Measurements from ENCODE around the gene LACC1.

LACC1 gene

GRCh38 chr13:43872181-43872580 lies 7.5 kb upstream of the LACC1 start:
- Histone ChIP-seq H3K27me3 (ENCODE audit: control insufficient read depth, insufficient read depth, low read length) (no peaks in the 10 kb centered on the region), H3K9ac (ENCODE audit: low read depth, low read length) (no peak overlapping the region), H3K9me3 (replicated peaks; ENCODE audit: low read length) (no peaks in the 10 kb centered on the region), H3K4me1 (ENCODE audit: control insufficient read depth, insufficient read depth, low read length) (no peaks in the 10 kb centered on the region), H3K4me2 (ENCODE audit: low read length) (no peak overlapping the region), H3K4me3 (ENCODE audit: low read length) (no peak overlapping the region), H3K36me3 (ENCODE audit: insufficient read depth, low read length) (no peaks in the 10 kb centered on the region)

- Histone ChIP-seq H3K9me3 (replicated peaks; ENCODE audit: low read length) (no peaks in the 10 kb centered on the region), H3K27me3 (ENCODE audit: control insufficient read depth, insufficient read depth, low read length) (no peaks in the 10 kb centered on the region), H3K4me2 (ENCODE audit: low read length) (no peak overlapping the region), H3K36me3 (ENCODE audit: insufficient read depth, low read length) (no peaks in the 10 kb centered on the region), H3K4me1 (ENCODE audit: control insufficient read depth, insufficient read depth, low read length) (peaks cover 8% of the 10 kb centered on the region), H3K4me3 (ENCODE audit: low read length) (no peak overlapping the region), H3K9ac (ENCODE audit: low read depth, low read length) (peak overlapping the region; percentile 24)
Observed at GRCh38 chr13:43874504-43875092, 5.1 kb upstream of the LACC1 start.

- Histone ChIP-seq H3K4me3 (ENCODE audit: low read length) (no peak overlapping the region), H3K36me3 (ENCODE audit: insufficient read depth, low read length) (no peaks in the 10 kb centered on the region), H3K9ac (ENCODE audit: low read depth, low read length) (no peak overlapping the region), H3K9me3 (replicated peaks; ENCODE audit: low read length) (no peaks in the 10 kb centered on the region), H3K4me2 (ENCODE audit: low read length) (no peak overlapping the region), H3K27me3 (ENCODE audit: control insufficient read depth, insufficient read depth, low read length) (no peaks in the 10 kb centered on the region), H3K4me1 (ENCODE audit: control insufficient read depth, insufficient read depth, low read length) (peaks cover 18% of the 10 kb centered on the region)
Observed at GRCh38 chr13:43876366-43876765, 3.3 kb upstream of the LACC1 start.

GRCh38 chr13:43877326-43877725 lies 2.4 kb upstream of the LACC1 start:
- no peak overlapping the region for H3K4me3 ChIP-seq (ENCODE audit: low read length)
- H3K27me3 ChIP-seq (ENCODE audit: control insufficient read depth, insufficient read depth, low read length), result no peaks in the 10 kb centered on the region
- peaks cover 18% of the 10 kb centered on the region for H3K4me1 ChIP-seq (ENCODE audit: control insufficient read depth, insufficient read depth, low read length)
- no peak overlapping the region for H3K9ac ChIP-seq (ENCODE audit: low read depth, low read length)
- no peaks in the 10 kb centered on the region for H3K9me3 ChIP-seq (replicated peaks; ENCODE audit: low read length)
- H3K4me2 ChIP-seq (ENCODE audit: low read length), result no peak overlapping the region
- no peaks in the 10 kb centered on the region for H3K36me3 ChIP-seq (ENCODE audit: insufficient read depth, low read length)

- Histone ChIP-seq H3K9ac (ENCODE audit: low read depth, low read length) (no peak overlapping the region), H3K4me1 (ENCODE audit: control insufficient read depth, insufficient read depth, low read length) (peaks cover 18% of the 10 kb centered on the region), H3K27me3 (ENCODE audit: control insufficient read depth, insufficient read depth, low read length) (no peaks in the 10 kb centered on the region), H3K4me3 (ENCODE audit: low read length) (no peak overlapping the region), H3K9me3 (replicated peaks; ENCODE audit: low read length) (no peaks in the 10 kb centered on the region), H3K36me3 (ENCODE audit: insufficient read depth, low read length) (no peaks in the 10 kb centered on the region), H3K4me2 (ENCODE audit: low read length) (no peak overlapping the region)
Observed at GRCh38 chr13:43877766-43878165, 1.9 kb upstream of the LACC1 start.

GRCh38 chr13:43878892-43879754 lies 581 bp upstream of the LACC1 start, which contains the start of gene CCDC122:
Gene CCDC122 (minus strand): TSS chr13:43879740. CDS start chr13:43869376, 10,364 bp downstream.
- Histone ChIP-seq H3K4me3 (ENCODE audit: low read length) (peak within 1 kb of the TSS; percentile 85), H3K4me2 (ENCODE audit: low read length) (peak within 1 kb of the TSS; percentile 99), H3K27me3 (ENCODE audit: control insufficient read depth, insufficient read depth, low read length) (no peaks in the 10 kb centered on the region), H3K9ac (ENCODE audit: low read depth, low read length) (peak within 1 kb of the TSS; percentile 99), H3K4me1 (ENCODE audit: control insufficient read depth, insufficient read depth, low read length) (peaks cover 18% of the 10 kb centered on the region), H3K9me3 (replicated peaks; ENCODE audit: low read length) (no peaks in the 10 kb centered on the region), H3K36me3 (ENCODE audit: insufficient read depth, low read length) (no peaks in the 10 kb centered on the region)

GRCh38 chr13:43880214-43880855 lies 631 bp downstream of the LACC1 start:
- peak overlapping the region; percentile 85 for H3K4me3 ChIP-seq (ENCODE audit: low read length)
- no peaks in the 10 kb centered on the region for H3K9me3 ChIP-seq (replicated peaks; ENCODE audit: low read length)
- H3K27me3 ChIP-seq (ENCODE audit: control insufficient read depth, insufficient read depth, low read length), result no peaks in the 10 kb centered on the region
- H3K4me1 ChIP-seq (ENCODE audit: control insufficient read depth, insufficient read depth, low read length), result peaks cover 18% of the 10 kb centered on the region
- peak overlapping the region; percentile 99 for H3K9ac ChIP-seq (ENCODE audit: low read depth, low read length)
- no peaks in the 10 kb centered on the region for H3K36me3 ChIP-seq (ENCODE audit: insufficient read depth, low read length)
- peak overlapping the region; percentile 99 for H3K4me2 ChIP-seq (ENCODE audit: low read length)

- Histone ChIP-seq H3K4me2 (ENCODE audit: low read length) (no peak overlapping the region), H3K4me1 (ENCODE audit: control insufficient read depth, insufficient read depth, low read length) (peaks cover 18% of the 10 kb centered on the region), H3K27me3 (ENCODE audit: control insufficient read depth, insufficient read depth, low read length) (no peaks in the 10 kb centered on the region), H3K36me3 (ENCODE audit: insufficient read depth, low read length) (no peaks in the 10 kb centered on the region), H3K9me3 (replicated peaks; ENCODE audit: low read length) (no peaks in the 10 kb centered on the region), H3K9ac (ENCODE audit: low read depth, low read length) (no peak overlapping the region), H3K4me3 (ENCODE audit: low read length) (no peak overlapping the region)
Observed at GRCh38 chr13:43880926-43881325, 1.2 kb downstream of the LACC1 start.

GRCh38 chr13:43881580-43881979 lies 1.9 kb downstream of the LACC1 start:
- no peak overlapping the region for H3K4me3 ChIP-seq (ENCODE audit: low read length)
- no peak overlapping the region for H3K9ac ChIP-seq (ENCODE audit: low read depth, low read length)
- H3K9me3 ChIP-seq (replicated peaks; ENCODE audit: low read length), result no peaks in the 10 kb centered on the region
- H3K36me3 ChIP-seq (ENCODE audit: insufficient read depth, low read length), result no peaks in the 10 kb centered on the region
- H3K4me2 ChIP-seq (ENCODE audit: low read length), result no peak overlapping the region
- no peaks in the 10 kb centered on the region for H3K27me3 ChIP-seq (ENCODE audit: control insufficient read depth, insufficient read depth, low read length)
- peaks cover 18% of the 10 kb centered on the region for H3K4me1 ChIP-seq (ENCODE audit: control insufficient read depth, insufficient read depth, low read length)

GRCh38 chr13:43883631-43884030 lies 3.9 kb downstream of the LACC1 start:
- Histone ChIP-seq H3K27me3 (ENCODE audit: control insufficient read depth, insufficient read depth, low read length) (no peaks in the 10 kb centered on the region), H3K9ac (ENCODE audit: low read depth, low read length) (no peak overlapping the region), H3K36me3 (ENCODE audit: insufficient read depth, low read length) (no peaks in the 10 kb centered on the region)

GRCh38 chr13:43884222-43884621 lies 4.5 kb downstream of the LACC1 start:
- H3K4me1 ChIP-seq (ENCODE audit: control insufficient read depth, insufficient read depth, low read length), result peaks cover 9% of the 10 kb centered on the region
- no peak overlapping the region for H3K9ac ChIP-seq (ENCODE audit: low read depth, low read length)
- H3K9me3 ChIP-seq (replicated peaks; ENCODE audit: low read length), result no peaks in the 10 kb centered on the region
- H3K4me2 ChIP-seq (ENCODE audit: low read length), result no peak overlapping the region
- H3K36me3 ChIP-seq (ENCODE audit: insufficient read depth, low read length), result no peaks in the 10 kb centered on the region
- no peak overlapping the region for H3K4me3 ChIP-seq (ENCODE audit: low read length)
- no peaks in the 10 kb centered on the region for H3K27me3 ChIP-seq (ENCODE audit: control insufficient read depth, insufficient read depth, low read length)

More at GRCh38 chr13:43883631-43884030, 3.9 kb downstream of the LACC1 start:
- no peak overlapping the region for H3K4me3 ChIP-seq (ENCODE audit: low read length)
- no peaks in the 10 kb centered on the region for H3K9me3 ChIP-seq (replicated peaks; ENCODE audit: low read length)
- peaks cover 11% of the 10 kb centered on the region for H3K4me1 ChIP-seq (ENCODE audit: control insufficient read depth, insufficient read depth, low read length)
- H3K4me2 ChIP-seq (ENCODE audit: low read length), result no peak overlapping the region
